HepG2 (cell line): Measurements from ENCODE around the gene EIF3J. TPM values are rescaled to one million over a fixed set of nuclear protein-coding genes. Genes with fewer than 3 reads are reported as not detected.
A peak's percentile ranks its signal among the peaks of the same experiment; 100 is the strongest.

Experiments used
- ARHGAP35 ChIP-seq: sonication (generic); formaldehyde crosslinking; IDR thresholded peaks from 2 replicates; pipeline ENCODE4 v1.9.0; 2022; ENCODE audit warnings: mild to moderate bottlenecking, inconsistent platforms, moderate library complexity, missing genetic modification reagents, borderline replicate concordance
- ATF6 ChIP-seq: sonication (generic); formaldehyde crosslinking; conservative IDR thresholded peaks from 2 replicates; pipeline ENCODE4 v1.4.0; 2020; ENCODE audit warnings: missing genetic modification reagents
- ATM ChIP-seq: fragments of 450-650 bp; IDR thresholded peaks from 2 replicates; pipeline ENCODE4 v1.7.1; 2017; ENCODE audit warnings: mild to moderate bottlenecking, borderline replicate concordance
- BRD4 ChIP-seq: sonication (generic); formaldehyde crosslinking; IDR thresholded peaks from 2 replicates; pipeline ENCODE4 v1.4.0; 2020; ENCODE audit warnings: missing genetic modification reagents
- CTCF ChIP-seq: sonication (generic); formaldehyde crosslinking; IDR thresholded peaks from 2 replicates; pipeline ENCODE4 v1.5.0; 2020; ENCODE audit warnings: mild to moderate bottlenecking, missing genetic modification reagents, moderate library complexity
- GPBP1L1 ChIP-seq: sonication (generic); formaldehyde crosslinking; IDR thresholded peaks from 2 replicates; pipeline ENCODE4 v1.5.0; 2020; ENCODE audit warnings: mild to moderate bottlenecking, missing genetic modification reagents
- GTF2F1 ChIP-seq: fragments of 150-350 bp; IDR thresholded peaks from 2 replicates; pipeline ENCODE4 v1.6.1; 2014; ENCODE audit warnings: low read length
- GTF3A ChIP-seq: sonication (generic); formaldehyde crosslinking; conservative IDR thresholded peaks from 2 replicates; pipeline ENCODE4 v1.4.0; 2020; ENCODE audit warnings: mild to moderate bottlenecking, missing genetic modification reagents
- HMGXB3 ChIP-seq: sonication (generic); formaldehyde crosslinking; IDR thresholded peaks from 2 replicates; pipeline ENCODE4 v1.4.0; 2020; ENCODE audit warnings: missing genetic modification reagents, borderline replicate concordance
- HNRNPUL1 ChIP-seq: fragments of 200-400 bp; formaldehyde crosslinking; IDR thresholded peaks from 2 replicates; pipeline ENCODE4 v1.6.1; 2017; ENCODE audit warnings: low read depth, mild to moderate bottlenecking, low read length, moderate library complexity
- KAT7 ChIP-seq: IDR thresholded peaks from 2 replicates; pipeline ENCODE4 v1.6.1; 2018; ENCODE audit warnings: borderline replicate concordance, missing compliant biosample characterization
- STAT5B ChIP-seq: sonication (generic); formaldehyde crosslinking; IDR thresholded peaks from 2 replicates; pipeline ENCODE4 v1.4.0; 2020; ENCODE audit warnings: missing genetic modification reagents
- ZBTB26 ChIP-seq: IDR thresholded peaks from 2 replicates; pipeline ENCODE4 v1.6.1; 2016; ENCODE audit warnings: missing compliant biosample characterization, missing genetic modification reagents, borderline replicate concordance
- ZBTB37 ChIP-seq: sonication (generic); formaldehyde crosslinking; IDR thresholded peaks from 2 replicates; pipeline ENCODE4 v1.4.0; 2020; ENCODE audit warnings: mild to moderate bottlenecking, missing genetic modification reagents
- ZNF251 ChIP-seq: sonication (generic); formaldehyde crosslinking; IDR thresholded peaks from 2 replicates; pipeline ENCODE4 v1.9.0; 2021; ENCODE audit warnings: mild to moderate bottlenecking, missing genetic modification reagents
- ZNF3 ChIP-seq: IDR thresholded peaks from 2 replicates; pipeline ENCODE4 v1.7.0; 2017; ENCODE audit warnings: inconsistent platforms
- ZNF772 ChIP-seq: sonication (generic); formaldehyde crosslinking; IDR thresholded peaks from 2 replicates; pipeline ENCODE4 v1.5.0; 2020; ENCODE audit warnings: mild to moderate bottlenecking, missing genetic modification reagents
- polyA plus RNA-seq, 8 experiments: library from polyadenylated mRNA; depleted of rRNA in 3 of 8; stranded (reverse) in 7 of 8; unstranded in 1 of 8; fragments of >200 nt; fragmentation: Illumina TruSeq in 4 of 8; extraction: Trizol in 4 of 8; gene quantifications; 2 replicates each; pipeline versions ENCODE4 v1.2.1 to v1.2.3, GENCODE V29; 2011 to 2016; ENCODE audit warnings: low read depth in 4 of 8, missing spikeins in 1 of 8, mixed read lengths in 1 of 8; ENCODE audit not compliant: insufficient read depth in 1 of 8
- total RNA-seq, 5 experiments: library from RNA; depleted of rRNA; stranded (reverse); fragments of >200 nt; fragmentation: Illumina TruSeq; extraction: Trizol; gene quantifications; 2 replicates each; pipeline ENCODE4 v1.2.3, GENCODE V29; 2016; ENCODE audit warnings: low read depth in 1 of 5

The EIF3J gene
- total and polyA plus RNA-seq, 2 of the 13 experiments (the other 11 are each of a cell fraction or from before 2014, with no cell fraction given) = 51.7 to 69.2 TPM

- no peak for TF ChIP-seq ZNF772 (CRISPR knock-in tag)
- TF ChIP-seq CTCF (CRISPR knock-in tag) = peak; percentile 58
- TF ChIP-seq GPBP1L1 (CRISPR knock-in tag) = no peak
- TF ChIP-seq STAT5B = no peak
- peak; percentile 46; the same call in 1 of the 2 replicates for TF ChIP-seq BRD4
- no peak for TF ChIP-seq ATF6
- 0 out of 2 replicates have a peak, but pooled peaks have one; percentile 79 for TF ChIP-seq ARHGAP35
- no peak; the same call in 1 of the 2 replicates for TF ChIP-seq ZBTB26 (CRISPR knock-in tag)
- TF ChIP-seq ATM = no peak
- TF ChIP-seq ZNF251 (CRISPR knock-in tag) = no peak
- TF ChIP-seq HNRNPUL1 = no peak
- peak; percentile 63; the same call in 1 of the 2 replicates for TF ChIP-seq ZBTB37 (CRISPR knock-in tag)
- TF ChIP-seq GTF2F1 = no peak
- peak; percentile 89; the same call in 1 of the 2 replicates for TF ChIP-seq KAT7 (CRISPR knock-in tag)
- TF ChIP-seq ZNF3 = no peak
- no peak for TF ChIP-seq GTF3A
- no peak for TF ChIP-seq HMGXB3
Observed at GRCh38 chr15:44536302-44536961, 515 bp upstream of the EIF3J start (continued).
